Sigmoid colon (tissue), 3 donors: ENCODE data around the gene RHOT1.

Experiments used
- CTCF ChIP-seq, 4 experiments: fragments of 450-650 bp in 3 of 4; fragments of 200-600 bp in 1 of 4; IDR thresholded peaks; one replicate each; pipeline ENCODE4 v1.5.1; 2016 to 2019; ENCODE audit warnings: antibody characterized with exemption in 4 of 4, mild to moderate bottlenecking in 3 of 4, moderate library complexity in 2 of 4
- POLR2A ChIP-seq, 2 donors: fragments of 450-650 bp; IDR thresholded peaks; one replicate each; pipeline ENCODE4 v1.6.1; 2016; ENCODE audit warnings: antibody characterized with exemption in 2 of 2, mild to moderate bottlenecking in 2 of 2, moderate library complexity in 2 of 2

GRCh38 chr17:32116937-32117336 lies 25.4 kb upstream of the RHOT1 start:
- no peak for TF ChIP-seq CTCF (IDR thresholded peaks at IDR 0.05)
- no peak for TF ChIP-seq POLR2A (IDR thresholded peaks at IDR 0.05)
